SK-N-SH (cell line): ENCODE results near the gene SNCAIP. TPM values are rescaled to one million over a fixed set of nuclear protein-coding genes. Genes with fewer than 3 reads are reported as not detected.

Source experiments
- CTCF ChIA-PET: fragments of 300-600, 350-600 bp; formaldehyde crosslinking; extraction: SDS; loops from one replicate; lab custom pipeline; 2021; lab: Yijun Ruan, JAX
- POLR2A ChIA-PET: fragments of 350-600 bp; sonication (Branson Sonifier 250); formaldehyde crosslinking; extraction: SDS; loops from one replicate; lab custom pipeline; 2020; ENCODE audit warnings: antibody characterized with exemption, inconsistent platforms; lab: Yijun Ruan, JAX
- DNase-seq: peaks from one replicate; pipeline ENCODE4 v3.0.0; 2012
- H2AFZ ChIP-seq: fragments of 200-600 bp; sonication (generic); 2 replicates; pipeline ENCODE4 v1.8.1; 2016; ENCODE audit warnings: antibody characterized with exemption, mild to moderate bottlenecking, low read depth
- H3F3A ChIP-seq: fragments of 200-600 bp; sonication (generic); replicated peaks from 2 replicates; pipeline ENCODE3; 2016; ENCODE audit warnings: antibody characterized with exemption, mild to moderate bottlenecking; ENCODE audit not compliant: insufficient read depth
- H3K27ac ChIP-seq, 2 experiments: fragments of 200-500 bp in 1 of 2; fragments of 200-600 bp in 1 of 2; sonication (Bioruptor generic) in 1 of 2; sonication (generic), shearing (Covaris generic) in 1 of 2; 2 replicates each; pipeline versions ENCODE4 v1.5.1 to v1.6.1; 2014 to 2016; ENCODE audit warnings: low read depth in 2 of 2, inconsistent platforms in 1 of 2, low read length in 1 of 2, mild to moderate bottlenecking in 1 of 2, mixed read lengths in 1 of 2
- H3K27me3 ChIP-seq: fragments of 200-600 bp; sonication (generic), shearing (Covaris generic); 2 replicates; pipeline ENCODE4 v1.6.1; 2016; ENCODE audit warnings: mixed run types; ENCODE audit not compliant: insufficient read depth
- H3K36me3 ChIP-seq, 2 experiments: fragments of 200-500 bp in 1 of 2; fragments of 200-600 bp in 1 of 2; sonication (Bioruptor generic) in 1 of 2; sonication (generic) in 1 of 2; replicated peaks in 1 of 2; 2 replicates each; pipeline versions ENCODE3 to v1.5.1; 2014 to 2016; ENCODE audit warnings: low read length in 1 of 2, mild to moderate bottlenecking in 1 of 2; ENCODE audit not compliant: insufficient read depth in 2 of 2, control insufficient read depth in 1 of 2
- H3K4me1 ChIP-seq, 2 experiments: fragments of 200-500 bp in 1 of 2; fragments of 200-600 bp in 1 of 2; sonication (Bioruptor generic) in 1 of 2; sonication (generic), shearing (Covaris generic) in 1 of 2; 2 replicates each; pipeline versions ENCODE4 v1.5.1 to v1.6.1; 2014 to 2016; ENCODE audit warnings: low read depth in 1 of 2, low read length in 1 of 2, mixed run types in 1 of 2; ENCODE audit not compliant: insufficient read depth in 2 of 2, control insufficient read depth in 1 of 2
- H3K4me2 ChIP-seq: fragments of 200-600 bp; sonication (generic), shearing (Covaris generic); 2 replicates; pipeline ENCODE4 v1.6.1; 2017; ENCODE audit warnings: mixed run types
- H3K4me3 ChIP-seq, 2 experiments: fragments of 200-500 bp in 1 of 2; fragments of 200-600 bp in 1 of 2; sonication (Bioruptor generic) in 1 of 2; sonication (generic), shearing (Covaris generic) in 1 of 2; 2 replicates each; pipeline versions ENCODE4 v1.5.1 to v1.8.1; 2014 to 2016; ENCODE audit warnings: low read depth in 2 of 2, inconsistent platforms in 1 of 2, low read length in 1 of 2, mild to moderate bottlenecking in 1 of 2, mixed read lengths in 1 of 2, moderate library complexity in 1 of 2
- H3K79me2 ChIP-seq: fragments of 200-600 bp; sonication (generic); 2 replicates; pipeline ENCODE4 v1.8.1; 2017; ENCODE audit warnings: mild to moderate bottlenecking; ENCODE audit not compliant: insufficient read depth
- H3K9ac ChIP-seq: fragments of 200-600 bp; sonication (generic); 2 replicates; pipeline ENCODE4 v1.6.1; 2017; ENCODE audit warnings: mixed run types
- H3K9me2 ChIP-seq: fragments of 200-600 bp; sonication (generic); 2 replicates; pipeline ENCODE4 v1.6.1; 2017; ENCODE audit warnings: mixed run types
- H3K9me3 ChIP-seq: fragments of 200-600 bp; sonication (generic); 2 replicates; pipeline ENCODE4 v1.6.1; 2017; ENCODE audit warnings: mixed run types, mild to moderate bottlenecking, moderate library complexity
- H4K20me1 ChIP-seq: fragments of 200-600 bp; sonication (generic); 2 replicates; pipeline ENCODE4 v1.6.1; 2017; ENCODE audit warnings: mild to moderate bottlenecking, mixed run types; ENCODE audit not compliant: insufficient read depth
- ELF1 ChIP-seq: IDR thresholded peaks from 2 replicates; pipeline ENCODE4 v1.4.0; 2012
- FOSL2 ChIP-seq: IDR thresholded peaks from 2 replicates; pipeline ENCODE4 v1.4.0; 2012; ENCODE audit warnings: low read depth, mild to moderate bottlenecking, moderate library complexity, borderline replicate concordance
- FOXJ3 ChIP-seq: sonication (generic); formaldehyde crosslinking; IDR thresholded peaks from 2 replicates; pipeline ENCODE4 v1.5.1; 2020; ENCODE audit warnings: mild to moderate bottlenecking, missing genetic modification reagents
- FOXM1 ChIP-seq: IDR thresholded peaks from 2 replicates; pipeline ENCODE4 v1.4.0; 2012; ENCODE audit warnings: low read depth, mild to moderate bottlenecking
- GATA2 ChIP-seq: sonication (generic); formaldehyde crosslinking; IDR thresholded peaks from 2 replicates; pipeline ENCODE4 v1.5.0; 2020; ENCODE audit warnings: mild to moderate bottlenecking, missing genetic modification reagents
- IRF3 ChIP-seq: fragments of 150-350 bp; IDR thresholded peaks from 2 replicates; pipeline ENCODE4 v1.6.1; 2016; ENCODE audit warnings: mild to moderate bottlenecking, low read depth, low read length
- MAX ChIP-seq: IDR thresholded peaks from 2 replicates; pipeline ENCODE4 v1.4.0; 2012; ENCODE audit warnings: low read depth
- MXI1 ChIP-seq: IDR thresholded peaks from 2 replicates; pipeline ENCODE4 v1.6.1; 2012; ENCODE audit warnings: mild to moderate bottlenecking, low read depth, low read length, improper control_type of control experiment
- PBX3 ChIP-seq: IDR thresholded peaks from 2 replicates; pipeline ENCODE4; 2012
- REST ChIP-seq: IDR thresholded peaks from 2 replicates; pipeline ENCODE4 v1.6.1; 2012; ENCODE audit warnings: mild to moderate bottlenecking, low read depth, low read length, moderate library complexity
- RXRA ChIP-seq: IDR thresholded peaks from 2 replicates; pipeline ENCODE4 v1.4.0; 2012; ENCODE audit warnings: low read depth, mild to moderate bottlenecking, borderline replicate concordance
- SIN3A ChIP-seq: IDR thresholded peaks from 2 replicates; pipeline ENCODE4 v1.6.1; 2012; ENCODE audit warnings: low read depth, mild to moderate bottlenecking, low read length, moderate library complexity, borderline replicate concordance
- TCF12 ChIP-seq: IDR thresholded peaks from 2 replicates; pipeline ENCODE4 v1.4.0; 2012
- TEAD4 ChIP-seq: IDR thresholded peaks from 2 replicates; pipeline ENCODE4 v1.4.0; 2012; ENCODE audit warnings: mild to moderate bottlenecking, borderline replicate concordance; ENCODE audit not compliant: insufficient read depth
- WGBS: methylation state at CpG from one replicate; pipeline ENCODE4 v1.1.6; 2017; ENCODE audit warnings: low lambda C conversion rate; 5-methylcytosine and 5-hydroxymethylcytosine counted together
- polyA plus RNA-seq, 3 experiments: library from polyadenylated mRNA; depleted of rRNA; stranded (reverse); fragments of >200 nt; gene quantifications; 2 replicates each; pipeline ENCODE4 v1.2.3, GENCODE V29; 2012

Gene SNCAIP
- polyA plus RNA-seq, 1 of the 3 experiments (the other 2 are of a cell fraction) = not detected

GRCh38 chr5:122427621-122428020, 115.6 kb downstream of the SNCAIP start:
- POLR2A ChIA-PET = no interaction called here
- H3K4me1 ChIP-seq = no peaks in the 10 kb centered on the region
- CTCF ChIA-PET = no interaction called here
- H3K9me2 ChIP-seq = no peaks in the 10 kb centered on the region
- 26% methylated on average over 2 of the region's 2 CpGs for WGBS
- no peak for TF ChIP-seq TCF12
- TF ChIP-seq FOXM1 = no peak
- no peak for TF ChIP-seq GATA2 (CRISPR knock-in tag)
- TF ChIP-seq ELF1 = no peak
- no peak for TF ChIP-seq IRF3
- TF ChIP-seq FOSL2 = no peak
- no peak for TF ChIP-seq RXRA
- no peak overlapping the region for H3K4me3 ChIP-seq
- H3K4me2 ChIP-seq = no peak overlapping the region
- no peaks in the 10 kb centered on the region for H4K20me1 ChIP-seq
- no peak for DNase-seq
- no peak overlapping the region for H3K9ac ChIP-seq
- no peaks in the 10 kb centered on the region for H3K27me3 ChIP-seq
- H2AFZ ChIP-seq = no peak overlapping the region
- no peak overlapping the region for H3K27ac ChIP-seq
- no peaks in the 10 kb centered on the region for H3F3A ChIP-seq
- H3K79me2 ChIP-seq = no peaks in the 10 kb centered on the region
- H3K9me3 ChIP-seq = no peaks in the 10 kb centered on the region
- H3K36me3 ChIP-seq = no peaks in the 10 kb centered on the region

GRCh38 chr5:122429545-122430318, 117.7 kb downstream of the SNCAIP start:
- Histone ChIP-seq H3K9me2 (no peaks in the 10 kb centered on the region), H3K4me3 (no peak overlapping the region), H3F3A (no peaks in the 10 kb centered on the region), H3K27ac (no peak overlapping the region), H4K20me1 (no peaks in the 10 kb centered on the region), H3K4me2 (no peak overlapping the region), H3K36me3 (no peaks in the 10 kb centered on the region), H3K4me1 (no peaks in the 10 kb centered on the region), H3K79me2 (no peaks in the 10 kb centered on the region), H3K27me3 (no peaks in the 10 kb centered on the region), H2AFZ (no peak overlapping the region), H3K9me3 (no peaks in the 10 kb centered on the region), H3K9ac (no peak overlapping the region)
- ChIA-PET POLR2A (no interaction called here), CTCF (no interaction called here)
- 36% methylated on average over 7 of the region's 7 CpGs for WGBS
- no peak for TF ChIP-seq TEAD4
- no peak for DNase-seq

- H2AFZ ChIP-seq = no peak overlapping the region
- no peak overlapping the region for H3K4me3 ChIP-seq
- H3K9me2 ChIP-seq = no peaks in the 10 kb centered on the region
- no peaks in the 10 kb centered on the region for H3K36me3 ChIP-seq
- ChIA-PET POLR2A (no interaction called here), CTCF (interaction anchor here (1.3 kb wide), 1 partner anchor 234 kb away, joined by 4 read pairs; no protein-coding TSS in a partner anchor)
- no peak overlapping the region for H3K9ac ChIP-seq
- no peak overlapping the region for H3K27ac ChIP-seq
- no peaks in the 10 kb centered on the region for H3K79me2 ChIP-seq
- H4K20me1 ChIP-seq = no peaks in the 10 kb centered on the region
- no peak for DNase-seq
- H3F3A ChIP-seq = no peaks in the 10 kb centered on the region
- H3K9me3 ChIP-seq = no peaks in the 10 kb centered on the region
- no peak overlapping the region for H3K4me2 ChIP-seq
- WGBS = 44% methylated on average over 2 of the region's 2 CpGs
- H3K27me3 ChIP-seq = no peaks in the 10 kb centered on the region
- no peaks in the 10 kb centered on the region for H3K4me1 ChIP-seq
- TF ChIP-seq FOXM1 = no peak
- no peak for TF ChIP-seq TCF12
- TF ChIP-seq MXI1 = no peak
- TF ChIP-seq REST = no peak
- no peak for TF ChIP-seq GATA2 (CRISPR knock-in tag)
- TF ChIP-seq RXRA = no peak
- TF ChIP-seq PBX3 = no peak
- no peak for TF ChIP-seq MAX
- TF ChIP-seq IRF3 = no peak
- no peak for TF ChIP-seq FOXJ3
- TF ChIP-seq SIN3A = no peak
Measured at GRCh38 chr5:122430319-122430586, 118.2 kb downstream of the SNCAIP start.
